HT1080 (cell line): ENCODE results near the gene FANCC. TPM values are rescaled to one million over a fixed set of nuclear protein-coding genes. Genes with fewer than 3 reads are reported as not detected.
"Not testable (repeated sequence)": the region's sequence is repeated elsewhere in the genome, so short reads cannot be mapped to it uniquely, and the experiment has no call there.

Experiments used
- DNase-seq: peaks from one replicate; pipeline ENCODE4 v3.0.0-alpha.2; 2015; ENCODE audit warnings: low read depth
- total RNA-seq: library from RNA; depleted of rRNA; stranded (reverse); fragments of >200 nt; shearing (Covaris generic); gene quantifications from 2 replicates; pipeline ENCODE4 v1.2.3, GENCODE V29; 2014

FANCC gene
- total RNA-seq, 1 experiment from 2014 or later: 6.8 TPM

GRCh38 chr9:95239071-95239470 is 78.4 kb downstream of the FANCC start:
- DNase-seq: no peak

- DNase-seq: no peak
Observed at GRCh38 chr9:95237336-95237735, 80.2 kb downstream of the FANCC start.

- no peak for DNase-seq
Observed at GRCh38 chr9:95230046-95230445, 87.5 kb downstream of the FANCC start.

GRCh38 chr9:95229230-95229915 is 88.1 kb downstream of the FANCC start:
- DNase-seq: peak; percentile 48

GRCh38 chr9:95226921-95227320 is 90.6 kb downstream of the FANCC start:
- DNase-seq: no peak

GRCh38 chr9:95225726-95226106 is 91.8 kb downstream of the FANCC start:
- no peak for DNase-seq

GRCh38 chr9:95225076-95225725 is 92.3 kb downstream of the FANCC start:
- DNase-seq: no peak

GRCh38 chr9:95224376-95225019 is 93.0 kb downstream of the FANCC start:
- DNase-seq: no peak

GRCh38 chr9:95220352-95220751 is 97.2 kb downstream of the FANCC start:
- DNase-seq: not testable (repeated sequence)

- no peak for DNase-seq
Observed at GRCh38 chr9:95218773-95219172, 98.7 kb downstream of the FANCC start.

GRCh38 chr9:95217936-95218335 is 99.6 kb downstream of the FANCC start:
- no peak for DNase-seq

- DNase-seq: no peak
Observed at GRCh38 chr9:95215336-95215898, 102.1 kb downstream of the FANCC start.

- no peak for DNase-seq
Observed at GRCh38 chr9:95213117-95213516, 104.4 kb downstream of the FANCC start.

GRCh38 chr9:95211028-95211427 is 106.5 kb downstream of the FANCC start:
- no peak for DNase-seq

- DNase-seq: no peak
Observed at GRCh38 chr9:95207403-95207802, 110.1 kb downstream of the FANCC start.

GRCh38 chr9:95206143-95206542 is 111.4 kb downstream of the FANCC start:
- DNase-seq: no peak

- no peak for DNase-seq
Observed at GRCh38 chr9:95204710-95205109, 112.8 kb downstream of the FANCC start.

GRCh38 chr9:95204310-95204709 is 113.2 kb downstream of the FANCC start:
- DNase-seq: no peak

GRCh38 chr9:95203019-95203418 is 114.5 kb downstream of the FANCC start:
- not testable (repeated sequence) for DNase-seq

GRCh38 chr9:95202076-95202681 is 115.3 kb downstream of the FANCC start:
- no peak for DNase-seq

GRCh38 chr9:95201206-95201605 is 116.3 kb downstream of the FANCC start:
- DNase-seq: no peak
